ENCODE results near the gene NTN3.

NTN3 gene

GRCh38 chr16:2520097-2520783 is 49.1 kb downstream of the NTN3 start, which contains the start of gene AMDHD2:
TSS of gene AMDHD2 (plus strand) at chr16:2520371. CDS start at chr16:2520459, 88 bp downstream.
- DNase-seq (ENCODE audit: low read depth), result peak; percentile 89

GRCh38 chr16:2520784-2521531 is 49.9 kb downstream of the NTN3 start:
- H3K4me3 ChIP-seq (ENCODE audit: low read length), result peak overlapping the region; percentile 67
- no peak for DNase-seq (ENCODE audit: low read depth)
- TF ChIP-seq CTCF (conservative IDR thresholded peaks at IDR 0.05; ENCODE audit: low read length), result peak; percentile 2; the same call in 1 of the 2 replicates

More at GRCh38 chr16:2520097-2520783, 49.1 kb downstream of the NTN3 start, which contains the start of gene AMDHD2:
- peak within 1 kb of the TSS; percentile 67 for H3K4me3 ChIP-seq (ENCODE audit: low read length)
- TF ChIP-seq CTCF (conservative IDR thresholded peaks at IDR 0.05; ENCODE audit: low read length), result no peak
